Measurements from ENCODE around the gene SWAP70. TPM values are rescaled to one million over a fixed set of nuclear protein-coding genes. Genes with fewer than 3 reads are reported as not detected.
"Not testable (repeated sequence)": the region's sequence is repeated elsewhere in the genome, so short reads cannot be mapped to it uniquely, and the experiment has no call there.

The SWAP70 gene
- polyA plus RNA-seq, 3 donors: 10.9 to 26.4 (median 13.8) TPM

DNA sequence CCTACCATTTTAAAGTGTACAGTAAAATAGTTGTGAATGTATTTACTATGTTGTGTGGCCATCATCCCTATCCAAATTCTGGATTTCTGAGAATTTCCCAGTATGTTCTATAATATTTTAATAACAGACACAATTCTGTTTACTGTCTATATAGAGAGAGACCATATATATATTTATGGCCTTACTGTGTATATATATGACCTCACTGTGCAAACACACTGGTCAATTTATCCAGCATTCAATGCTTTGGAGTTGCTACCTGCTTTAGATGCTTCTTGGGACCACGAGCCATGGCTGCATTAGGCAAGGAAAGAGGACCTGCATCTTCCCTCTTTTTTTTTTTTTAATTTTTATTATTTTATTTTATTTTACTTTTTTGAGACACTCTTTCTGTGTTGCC, 40.2 kb downstream of the SWAP70 start:
- no peak overlapping the region for H3K27ac Mint-ChIP-seq
- no peaks in the 10 kb centered on the region for H3K9me3 ChIP-seq (replicated peaks in 1 of 2; ENCODE audit: control insufficient read depth in 1 of 2, insufficient read depth in 1 of 2, low read length in 2 of 2)
- H3K9me3 Mint-ChIP-seq: no peaks in the 10 kb centered on the region
- H3K4me1 Mint-ChIP-seq: peaks cover 22% of the 10 kb centered on the region
- no peak overlapping the region for H3K4me3 Mint-ChIP-seq
- no peak overlapping the region for H2AFZ ChIP-seq (ENCODE audit: insufficient read depth, low read depth, low read length, poor library complexity, severe bottlenecking)
- H3K79me2 ChIP-seq (ENCODE audit: insufficient read depth, low read length): peaks cover 38% of the 10 kb centered on the region
- H3K4me3 ChIP-seq (replicated peaks in 1 of 3; ENCODE audit: low read depth in 2 of 3, low read length in 3 of 3): no peak overlapping the region
- no peak for DNase-seq
- TF ChIP-seq, protein P1, sequence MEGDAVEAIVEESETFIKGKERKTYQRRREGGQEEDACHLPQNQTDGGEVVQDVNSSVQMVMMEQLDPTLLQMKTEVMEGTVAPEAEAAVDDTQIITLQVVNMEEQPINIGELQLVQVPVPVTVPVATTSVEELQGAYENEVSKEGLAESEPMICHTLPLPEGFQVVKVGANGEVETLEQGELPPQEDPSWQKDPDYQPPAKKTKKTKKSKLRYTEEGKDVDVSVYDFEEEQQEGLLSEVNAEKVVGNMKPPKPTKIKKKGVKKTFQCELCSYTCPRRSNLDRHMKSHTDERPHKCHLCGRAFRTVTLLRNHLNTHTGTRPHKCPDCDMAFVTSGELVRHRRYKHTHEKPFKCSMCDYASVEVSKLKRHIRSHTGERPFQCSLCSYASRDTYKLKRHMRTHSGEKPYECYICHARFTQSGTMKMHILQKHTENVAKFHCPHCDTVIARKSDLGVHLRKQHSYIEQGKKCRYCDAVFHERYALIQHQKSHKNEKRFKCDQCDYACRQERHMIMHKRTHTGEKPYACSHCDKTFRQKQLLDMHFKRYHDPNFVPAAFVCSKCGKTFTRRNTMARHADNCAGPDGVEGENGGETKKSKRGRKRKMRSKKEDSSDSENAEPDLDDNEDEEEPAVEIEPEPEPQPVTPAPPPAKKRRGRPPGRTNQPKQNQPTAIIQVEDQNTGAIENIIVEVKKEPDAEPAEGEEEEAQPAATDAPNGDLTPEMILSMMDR (IDR thresholded peaks at IDR 0.05): no peak
- H3K9ac ChIP-seq (ENCODE audit: insufficient read depth, low read length, poor library complexity, severe bottlenecking): no peak overlapping the region
- H3K4me2 ChIP-seq (replicated peaks; ENCODE audit: extremely low read depth, low read length, poor library complexity, severe bottlenecking): no peak overlapping the region
- no peak overlapping the region for H3K27ac ChIP-seq (ENCODE audit: low read depth in 1 of 2, low read length in 2 of 2)
- H4K20me1 ChIP-seq (ENCODE audit: insufficient read depth, low read length): peaks cover 64% of the 10 kb centered on the region
- H3K27me3 ChIP-seq (ENCODE audit: control insufficient read depth in 2 of 2, insufficient read depth in 2 of 2, low read length in 2 of 2): no peaks in the 10 kb centered on the region
- no peaks in the 10 kb centered on the region for H3K27me3 Mint-ChIP-seq (ENCODE audit: low read depth in 3 of 3)
- intact Hi-C loops (cut with micrococcal nuclease): no loop called here
- H3K4me1 ChIP-seq (ENCODE audit: control insufficient read depth in 1 of 2, insufficient read depth in 2 of 2, low read length in 2 of 2): peaks cover 14 to 15% of the 10 kb centered on the region in 2 donors
- H3K36me3 Mint-ChIP-seq: peaks cover 0 to 2% of the 10 kb centered on the region in 2 donors
- peaks cover 0 to 6% of the 10 kb centered on the region in 2 donors for H3K36me3 ChIP-seq (replicated peaks in 1 of 2; ENCODE audit: control insufficient read depth in 1 of 2, insufficient read depth in 2 of 2, low read length in 2 of 2)
- WGBS (ENCODE audit: insufficient coverage): no CpG with 5 or more reads among the region's 1 CpG

DNA sequence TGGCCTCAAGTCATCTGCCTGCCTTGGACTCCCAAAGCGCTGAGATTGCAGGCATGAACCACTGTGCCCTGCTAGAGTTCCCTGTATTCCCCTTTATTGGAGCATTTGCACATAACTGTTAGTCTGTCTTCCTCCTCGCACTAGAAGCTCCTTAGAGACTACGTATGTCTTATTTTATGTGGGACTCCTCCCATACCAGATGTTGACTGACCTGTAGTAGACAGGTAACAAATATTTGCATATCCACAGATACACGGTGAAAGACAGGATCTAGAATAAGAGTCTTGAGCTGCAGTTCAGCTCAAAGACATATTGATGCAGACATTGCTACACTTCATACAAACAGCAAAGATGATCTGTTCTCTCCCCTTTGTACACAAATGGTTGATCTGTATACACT, 40.7 kb downstream of the SWAP70 start:
- no peak for DNase-seq
- no peak overlapping the region for H3K4me2 ChIP-seq (replicated peaks; ENCODE audit: extremely low read depth, low read length, poor library complexity, severe bottlenecking)
- no peak overlapping the region for H2AFZ ChIP-seq (ENCODE audit: insufficient read depth, low read depth, low read length, poor library complexity, severe bottlenecking)
- H4K20me1 ChIP-seq (ENCODE audit: insufficient read depth, low read length): peaks cover 68% of the 10 kb centered on the region
- peaks cover 0 to 6% of the 10 kb centered on the region in 2 donors for H3K36me3 ChIP-seq (replicated peaks in 1 of 2; ENCODE audit: control insufficient read depth in 1 of 2, insufficient read depth in 2 of 2, low read length in 2 of 2)
- no peak overlapping the region for H3K4me3 ChIP-seq (replicated peaks in 1 of 3; ENCODE audit: low read depth in 2 of 3, low read length in 3 of 3)
- TF ChIP-seq, protein P1 (IDR thresholded peaks at IDR 0.05): no peak
- peaks cover 14 to 16% of the 10 kb centered on the region in 2 donors for H3K4me1 ChIP-seq (ENCODE audit: control insufficient read depth in 1 of 2, insufficient read depth in 2 of 2, low read length in 2 of 2)
- Mint-ChIP-seq H3K9me3 (no peaks in the 10 kb centered on the region), H3K36me3 (peaks cover 0 to 2% of the 10 kb centered on the region in 2 donors), H3K4me3 (no peak overlapping the region), H3K4me1 (peaks cover 22% of the 10 kb centered on the region), H3K27ac (no peak overlapping the region), H3K27me3 (ENCODE audit: low read depth in 3 of 3) (no peaks in the 10 kb centered on the region)
- H3K9ac ChIP-seq (ENCODE audit: insufficient read depth, low read length, poor library complexity, severe bottlenecking): no peak overlapping the region
- no peaks in the 10 kb centered on the region for H3K9me3 ChIP-seq (replicated peaks in 1 of 2; ENCODE audit: control insufficient read depth in 1 of 2, insufficient read depth in 1 of 2, low read length in 2 of 2)
- no peak overlapping the region for H3K27ac ChIP-seq (ENCODE audit: low read depth in 1 of 2, low read length in 2 of 2)
- H3K27me3 ChIP-seq (ENCODE audit: control insufficient read depth in 2 of 2, insufficient read depth in 2 of 2, low read length in 2 of 2): no peaks in the 10 kb centered on the region
- 100% methylated on average over 1 of the region's 4 CpGs for WGBS (ENCODE audit: insufficient coverage)
- H3K79me2 ChIP-seq (ENCODE audit: insufficient read depth, low read length): peaks cover 44% of the 10 kb centered on the region
- intact Hi-C loops (cut with micrococcal nuclease): no loop called here

DNA sequence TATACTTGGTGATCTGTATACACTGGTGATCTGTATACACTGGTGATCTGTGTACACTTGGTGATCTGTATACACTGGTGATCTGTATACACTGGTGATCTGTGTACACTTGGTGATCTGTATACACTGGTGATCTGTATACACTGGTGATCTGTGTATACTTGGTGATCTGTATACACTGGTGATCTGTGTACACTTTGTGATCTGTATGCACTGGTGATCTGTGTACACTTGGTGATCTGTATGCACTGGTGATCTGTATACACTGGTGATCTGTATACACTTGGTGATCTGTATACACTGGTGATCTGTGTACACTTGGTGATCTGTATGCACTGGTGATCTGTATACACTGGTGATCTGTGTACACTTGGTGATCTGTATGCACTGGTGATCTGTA, 41.5 kb downstream of the SWAP70 start:
- H3K27ac ChIP-seq (ENCODE audit: low read depth in 1 of 2, low read length in 2 of 2); H3K27me3 ChIP-seq (ENCODE audit: control insufficient read depth in 2 of 2, insufficient read depth in 2 of 2, low read length in 2 of 2); H3K36me3 ChIP-seq (replicated peaks in 1 of 2; ENCODE audit: control insufficient read depth in 1 of 2, insufficient read depth in 2 of 2, low read length in 2 of 2); H3K36me3 Mint-ChIP-seq; H3K4me3 Mint-ChIP-seq; H3K9ac ChIP-seq (ENCODE audit: insufficient read depth, low read length, poor library complexity, severe bottlenecking); H3K27ac Mint-ChIP-seq; H3K4me3 ChIP-seq (replicated peaks in 1 of 3; ENCODE audit: low read depth in 2 of 3, low read length in 3 of 3); H3K9me3 Mint-ChIP-seq; H3K4me2 ChIP-seq (replicated peaks; ENCODE audit: extremely low read depth, low read length, poor library complexity, severe bottlenecking); H3K9me3 ChIP-seq (replicated peaks in 1 of 2; ENCODE audit: control insufficient read depth in 1 of 2, insufficient read depth in 1 of 2, low read length in 2 of 2); intact Hi-C loops (cut with micrococcal nuclease); DNase-seq; H2AFZ ChIP-seq (ENCODE audit: insufficient read depth, low read depth, low read length, poor library complexity, severe bottlenecking); H3K27me3 Mint-ChIP-seq (ENCODE audit: low read depth in 3 of 3): not testable (repeated sequence)
- peaks cover 44% of the 10 kb centered on the region for H3K79me2 ChIP-seq (ENCODE audit: insufficient read depth, low read length)
- peaks cover 14 to 16% of the 10 kb centered on the region in 2 donors for H3K4me1 ChIP-seq (ENCODE audit: control insufficient read depth in 1 of 2, insufficient read depth in 2 of 2, low read length in 2 of 2)
- H4K20me1 ChIP-seq (ENCODE audit: insufficient read depth, low read length): peaks cover 73% of the 10 kb centered on the region
- peaks cover 22% of the 10 kb centered on the region for H3K4me1 Mint-ChIP-seq

Measured in CD14-positive monocyte (primary cell).